Spleen (tissue), 11 donors: ENCODE data around the gene COL26A1. TPM values are rescaled to one million over a fixed set of nuclear protein-coding genes. Genes with fewer than 3 reads are reported as not detected.

ENCODE experiments used
- DNase-seq: peaks from one replicate; pipeline ENCODE4 v3.0.0-alpha.2; 2020
- H3K27ac ChIP-seq, 8 donors: fragments of 200-600 bp; sonication (generic) in 7 of 8; 1 replicate in 4 of 8; 2 replicates in 4 of 8; pipeline versions ENCODE4 v1.5.0 to v1.8.0; 2016 to 2021; ENCODE audit warnings: inconsistent platforms in 4 of 8, mild to moderate bottlenecking in 4 of 8, moderate library complexity in 1 of 8
- H3K27me3 ChIP-seq, 7 donors: fragments of 200-600 bp; sonication (generic) in 6 of 7; replicated peaks in 1 of 7; 1 replicate in 4 of 7; 2 replicates in 3 of 7; pipeline versions ENCODE4 v1.5.0 to v1.8.0; 2016 to 2021; ENCODE audit warnings: inconsistent platforms in 3 of 7, mild to moderate bottlenecking in 1 of 7
- H3K36me3 ChIP-seq, 6 donors: fragments of 200-600 bp; sonication (generic) in 5 of 6; 1 replicate in 4 of 6; 2 replicates in 2 of 6; pipeline versions ENCODE4 v1.5.0 to v1.8.0; 2016 to 2021; ENCODE audit warnings: inconsistent platforms in 2 of 6
- H3K4me1 ChIP-seq, 6 donors: fragments of 200-600 bp; sonication (generic) in 5 of 6; 1 replicate in 3 of 6; 2 replicates in 3 of 6; pipeline versions ENCODE4 v1.5.0 to v1.8.0; 2016 to 2021; ENCODE audit warnings: inconsistent platforms in 3 of 6
- H3K4me3 ChIP-seq, 8 donors: fragments of 200-600 bp; sonication (generic) in 7 of 8; 1 replicate in 4 of 8; 2 replicates in 4 of 8; pipeline versions ENCODE4 v1.5.0 to v1.8.0; 2016 to 2021; ENCODE audit warnings: inconsistent platforms in 4 of 8, mild to moderate bottlenecking in 4 of 8, moderate library complexity in 2 of 8
- H3K9me3 ChIP-seq, 8 donors: fragments of 200-600 bp; sonication (generic) in 7 of 8; 1 replicate in 4 of 8; 2 replicates in 4 of 8; pipeline versions ENCODE4 v1.5.0 to v1.8.0; 2016 to 2021; ENCODE audit warnings: inconsistent platforms in 4 of 8
- CTCF ChIP-seq, 11 experiments: fragments of 200-600 bp in 7 of 11; fragments of 450-650 bp in 4 of 11; sonication (generic) in 4 of 11; IDR thresholded peaks in 8 of 11; conservative IDR thresholded peaks in 3 of 11; 1 replicate in 7 of 11; 2 replicates in 4 of 11; pipeline versions ENCODE4 v1.4.0 to v1.8.0; 2016 to 2021; ENCODE audit warnings: antibody characterized with exemption in 11 of 11, inconsistent platforms in 4 of 11, mild to moderate bottlenecking in 1 of 11
- POLR2A ChIP-seq, 3 donors: fragments of 450-650 bp; IDR thresholded peaks; one replicate each; pipeline ENCODE4 v1.5.1; 2017; ENCODE audit warnings: antibody characterized with exemption in 3 of 3, mild to moderate bottlenecking in 1 of 3
- POLR2AphosphoS5 ChIP-seq, 3 donors: sonication (generic); formaldehyde crosslinking; IDR thresholded peaks; one replicate each; pipeline ENCODE4 v1.5.1; 2017; ENCODE audit warnings: antibody characterized with exemption in 3 of 3
- WGBS, 5 donors: extraction: QIAGEN DNeasy Blood & Tissue Kit in 3 of 5; methylation state at CpG; one replicate each; pipeline versions ENCODE4 v1.1.5 to v1.1.7; 2013 to 2018; 5-methylcytosine and 5-hydroxymethylcytosine counted together
- intact Hi-C: fragments of 100-400 bp; cut with DNase I; formaldehyde crosslinking; loops from one replicate; pipeline ENCODE4 v1.15.0; 2023; ENCODE audit warnings: low total_unique reads
- polyA plus RNA-seq, 3 donors: library from polyadenylated mRNA; stranded (reverse); fragments of 200-250 nt; gene quantifications; one replicate each; pipeline ENCODE4 v1.2.1, GENCODE V29; 2013
- total RNA-seq, 7 donors: library from RNA; depleted of rRNA in 3 of 7; stranded (reverse); fragments of >200 nt in 3 of 7; fragmentation: NEBNext Ultra II Directional in 4 of 7; extraction: Animal tissue kit (Norgen Biotek cat#: 25700) in 4 of 7; gene quantifications; one replicate each; pipeline versions ENCODE4 v1.1.0 to v1.2.1, GENCODE V29; 2016 to 2021
- donor health status: healthy with polysubstance abuse.
- donor health status: DM: no; HTN: no; CAD: no; lungs with moderate emphysema.
- donor health status: DM: no; HTN: no; CAD: no.
- donor health status: Bipolar disorder and iron deficiency.
- donor health status: healthy.
- donor health status: DM: no; HTN: no; CAD: no.
- donor health status: DM: yes; HTN: yes; CAD: no.

COL26A1 gene
- total and polyA plus RNA-seq, 10 donors: 0.15 to 0.32 (median 0.22) TPM; not detected in 4

GRCh38 chr7:101580596-101580995, 217.9 kb downstream of the COL26A1 start:
- H3K36me3 ChIP-seq: no peaks in the 10 kb centered on the region
- WGBS, 5 donors: 88 to 98% (median 91%) methylated on average over 7 of the region's 7 CpGs
- DNase-seq: no peak
- no peak overlapping the region for H3K27ac ChIP-seq
- no peak overlapping the region for H3K4me3 ChIP-seq
- H3K4me1 ChIP-seq: no peaks in the 10 kb centered on the region
- TF ChIP-seq CTCF (IDR thresholded peaks at IDR 0.05 in 8 of 11, conservative IDR thresholded peaks at IDR 0.05 in 3 of 11) (no peak), POLR2A (IDR thresholded peaks at IDR 0.05) (no peak), POLR2AphosphoS5 (IDR thresholded peaks at IDR 0.05) (no peak)
- H3K9me3 ChIP-seq: peaks cover 0 to 12% (median 2%) of the 10 kb centered on the region in 8 donors
- intact Hi-C loops: no loop called here
- H3K27me3 ChIP-seq: peaks cover 0 to 7% (median 0%) of the 10 kb centered on the region in 7 donors

GRCh38 chr7:101581891-101582290, 219.2 kb downstream of the COL26A1 start:
- Histone ChIP-seq H3K4me3 (no peak overlapping the region), H3K36me3 (no peaks in the 10 kb centered on the region), H3K4me1 (no peaks in the 10 kb centered on the region), H3K27me3 (peaks cover 0 to 7% (median 0%) of the 10 kb centered on the region in 7 donors), H3K9me3 (peaks cover 0 to 12% (median 2%) of the 10 kb centered on the region in 8 donors), H3K27ac (no peak overlapping the region)
- intact Hi-C loops: no loop called here
- TF ChIP-seq POLR2A (IDR thresholded peaks at IDR 0.05): no peak
- no peak for TF ChIP-seq POLR2AphosphoS5 (IDR thresholded peaks at IDR 0.05)
- no peak for TF ChIP-seq CTCF (IDR thresholded peaks at IDR 0.05 in 8 of 11, conservative IDR thresholded peaks at IDR 0.05 in 3 of 11)
- DNase-seq: no peak
- 79 to 86% (median 85%) methylated on average over 10 of the region's 10 CpGs for WGBS, 5 donors

GRCh38 chr7:101582971-101583370, 220.3 kb downstream of the COL26A1 start:
- peaks cover 0 to 7% (median 0%) of the 10 kb centered on the region in 7 donors for H3K27me3 ChIP-seq
- intact Hi-C loops: no loop called here
- H3K9me3 ChIP-seq: peaks cover 0 to 12% (median 2%) of the 10 kb centered on the region in 8 donors
- no peak overlapping the region for H3K4me3 ChIP-seq
- no peaks in the 10 kb centered on the region for H3K36me3 ChIP-seq
- H3K27ac ChIP-seq: no peak overlapping the region
- no peak for TF ChIP-seq POLR2AphosphoS5 (IDR thresholded peaks at IDR 0.05)
- DNase-seq: no peak
- WGBS, 5 donors: 84 to 93% (median 93%) methylated on average over 3 of the region's 3 CpGs
- H3K4me1 ChIP-seq: no peaks in the 10 kb centered on the region

- TF ChIP-seq POLR2A (IDR thresholded peaks at IDR 0.05) (no peak), POLR2AphosphoS5 (IDR thresholded peaks at IDR 0.05) (no peak), CTCF (IDR thresholded peaks at IDR 0.05 in 8 of 11, conservative IDR thresholded peaks at IDR 0.05 in 3 of 11) (no peak)
- Histone ChIP-seq H3K36me3 (no peaks in the 10 kb centered on the region), H3K4me3 (no peak overlapping the region), H3K27ac (no peak overlapping the region), H3K9me3 (peaks cover 0 to 12% (median 2%) of the 10 kb centered on the region in 8 donors), H3K27me3 (peaks cover 0 to 6% (median 0%) of the 10 kb centered on the region in 7 donors), H3K4me1 (no peaks in the 10 kb centered on the region)
- intact Hi-C loops: no loop called here
- WGBS, 5 donors: 71 to 78% (median 75%) methylated on average over 18 of the region's 18 CpGs
- no peak for DNase-seq
Observed at GRCh38 chr7:101586078-101586905, 223.6 kb downstream of the COL26A1 start.
